Adrenal gland (tissue), 12 donors: ENCODE data around the gene DEDD. TPM values are rescaled to one million over a fixed set of nuclear protein-coding genes. Genes with fewer than 3 reads are reported as not detected.

Experiments used
- DNase-seq, 7 donors: peaks; one replicate each; pipeline ENCODE4 v3.0.0-alpha.2; 2019 to 2020
- H3K27ac ChIP-seq, 5 donors: fragments of 200-600 bp; sonication (generic) in 4 of 5; 1 replicate in 3 of 5; 2 replicates in 2 of 5; pipeline versions ENCODE4 v1.5.1 to v1.8.0; 2016 to 2020; ENCODE audit warnings: mild to moderate bottlenecking in 1 of 5
- H3K27me3 ChIP-seq: fragments of 200-600 bp; 2 replicates; pipeline ENCODE4 v1.8.0; 2021
- H3K36me3 ChIP-seq, 2 donors: fragments of 200-600 bp; replicated peaks in 1 of 2; 1 replicate in 1 of 2; 2 replicates in 1 of 2; pipeline versions ENCODE4 v1.5.1 to v1.8.0; 2018 to 2022
- H3K4me1 ChIP-seq, 2 donors: fragments of 200-600 bp; replicated peaks in 1 of 2; 1 replicate in 1 of 2; 2 replicates in 1 of 2; pipeline versions ENCODE4 v1.5.1 to v1.8.0; 2018 to 2021
- H3K4me3 ChIP-seq, 4 donors: fragments of 200-600 bp; sonication (generic) in 3 of 4; one replicate each; pipeline ENCODE4 v1.5.1; 2016 to 2018
- H3K9me3 ChIP-seq, 3 donors: fragments of 200-600 bp; sonication (generic) in 1 of 3; replicated peaks in 1 of 3; 1 replicate in 2 of 3; 2 replicates in 1 of 3; pipeline versions ENCODE4 v1.5.1 to v1.8.0; 2016 to 2021
- CTCF ChIP-seq, 6 experiments: fragments of 450-650 bp in 4 of 6; fragments of 200-600 bp in 2 of 6; sonication (generic) in 1 of 6; IDR thresholded peaks; 1 replicate in 5 of 6; 2 replicates in 1 of 6; pipeline versions ENCODE4 v1.5.1 to v1.8.0; 2016 to 2021; ENCODE audit warnings: antibody characterized with exemption in 6 of 6, mild to moderate bottlenecking in 2 of 6, moderate library complexity in 1 of 6
- POLR2A ChIP-seq, 2 donors: fragments of 450-650 bp; IDR thresholded peaks; one replicate each; pipeline ENCODE4 v1.6.1; 2017; ENCODE audit warnings: antibody characterized with exemption in 2 of 2, mild to moderate bottlenecking in 2 of 2, moderate library complexity in 1 of 2
- WGBS, 4 donors: extraction: QIAGEN DNeasy Blood & Tissue Kit in 2 of 4; methylation state at CpG; one replicate each; pipeline versions ENCODE4 v1.1.5 to v1.1.7; 2013 to 2017; 5-methylcytosine and 5-hydroxymethylcytosine counted together
- intact Hi-C, 2 donors: fragments of 100-400 bp; cut with DNase I; formaldehyde crosslinking; loops; one replicate each; pipeline versions ENCODE4 v1.14.1 to v1.15.0; 2022 to 2023
- polyA plus RNA-seq, 3 donors: library from polyadenylated mRNA; stranded (reverse); fragments of 200-250 nt in 2 of 3; fragments of 350-450 nt in 1 of 3; fragmentation: Illumina TruSeq in 1 of 3; extraction: RNeasy Lipid Tissue Mini Kit (QIAGEN cat#74804) in 1 of 3; gene quantifications; one replicate each; pipeline ENCODE4 v1.2.3, GENCODE V29; 2013 to 2014
- total RNA-seq, 9 donors: library from RNA; depleted of rRNA in 4 of 9; stranded (reverse); fragments of >200 nt in 4 of 9; fragments of 120-200 nt in 1 of 9; fragmentation: NEBNext Ultra II Directional in 1 of 9; extraction: Animal tissue kit (Norgen Biotek cat#: 25700) in 1 of 9; gene quantifications; one replicate each; pipeline versions ENCODE4 v1.1.0 to v1.2.4, GENCODE V29; 2013 to 2023
- donor health status: healthy with polysubstance abuse.
- donor health status: Bipolar disorder and iron deficiency.
- donor health status: DM: yes; HTN: yes; CAD: no.
- donor health status: DM: no; HTN: no; CAD: no.
- donor health status: DM: no; HTN: no; CAD: no.
- donor health status: DM: yes; HTN: yes; CAD: no.

Gene DEDD
- total and polyA plus RNA-seq, 12 donors = 22.0 to 38.2 (median 32.3) TPM

- intact Hi-C loops = no loop called here
These were observed 46.0 kb downstream of the DEDD start for GRCh38 chr1:161086457-161086856.

GRCh38 chr1:161085165-161085564 lies 47.3 kb downstream of the DEDD start:
- H3K9me3 ChIP-seq = no peaks in the 10 kb centered on the region
- no peak overlapping the region for H3K4me3 ChIP-seq
- 52 to 64% (median 62%) methylated on average over 2 of the region's 2 CpGs for WGBS, 4 donors
- H3K4me1 ChIP-seq = peaks cover 0 to 7% of the 10 kb centered on the region in 2 donors
- intact Hi-C loops = no loop called here
- H3K27me3 ChIP-seq = no peaks in the 10 kb centered on the region
- DNase-seq = no peak
- TF ChIP-seq POLR2A (IDR thresholded peaks at IDR 0.05) = no peak
- TF ChIP-seq CTCF (IDR thresholded peaks at IDR 0.05) = no peak
- H3K36me3 ChIP-seq = no peaks in the 10 kb centered on the region
- H3K27ac ChIP-seq = no peak overlapping the region

More at GRCh38 chr1:161086457-161086856, 46.0 kb downstream of the DEDD start:
- 72 to 75% (median 74%) methylated on average over 4 of the region's 4 CpGs for WGBS, 4 donors
- DNase-seq = no peak
- H3K27me3 ChIP-seq = no peaks in the 10 kb centered on the region
- no peaks in the 10 kb centered on the region for H3K9me3 ChIP-seq
- no peak overlapping the region for H3K4me3 ChIP-seq
- TF ChIP-seq POLR2A (IDR thresholded peaks at IDR 0.05) (no peak), CTCF (IDR thresholded peaks at IDR 0.05) (no peak)
- H3K4me1 ChIP-seq = peaks cover 0 to 7% of the 10 kb centered on the region in 2 donors
- H3K27ac ChIP-seq = no peak overlapping the region
- no peaks in the 10 kb centered on the region for H3K36me3 ChIP-seq

GRCh38 chr1:161084597-161084988 lies 47.9 kb downstream of the DEDD start:
- Histone ChIP-seq H3K4me1 (peaks cover 0 to 7% of the 10 kb centered on the region in 2 donors), H3K27ac (no peak overlapping the region), H3K4me3 (no peak overlapping the region), H3K9me3 (no peaks in the 10 kb centered on the region), H3K27me3 (no peaks in the 10 kb centered on the region), H3K36me3 (no peaks in the 10 kb centered on the region)
- WGBS, 4 donors = 86 to 100% (median 96%) methylated on average over 1 of the region's 1 CpG
- DNase-seq = no peak
- TF ChIP-seq POLR2A (IDR thresholded peaks at IDR 0.05) = no peak
- intact Hi-C loops = no loop called here

GRCh38 chr1:161083748-161084596 lies 48.5 kb downstream of the DEDD start:
- no peak overlapping the region for H3K4me3 ChIP-seq
- DNase-seq = no peak
- no peak for TF ChIP-seq CTCF (IDR thresholded peaks at IDR 0.05)
- no peak for TF ChIP-seq POLR2A (IDR thresholded peaks at IDR 0.05)
- H3K27ac ChIP-seq = peak overlapping the region in 3 of 5 donors; percentile 33 to 54 (median 49)
- no peaks in the 10 kb centered on the region for H3K27me3 ChIP-seq
- no peaks in the 10 kb centered on the region for H3K9me3 ChIP-seq
- intact Hi-C loops = no loop called here
- 67 to 73% (median 69%) methylated on average over 10 of the region's 10 CpGs for WGBS, 4 donors
- peaks cover 0 to 7% of the 10 kb centered on the region in 2 donors for H3K4me1 ChIP-seq
- H3K36me3 ChIP-seq = no peaks in the 10 kb centered on the region
